NCI-H128 (cell line): ENCODE results near the gene STON2.
"Not testable (repeated sequence)": the region's sequence is repeated elsewhere in the genome, so short reads cannot be mapped to it uniquely, and the experiment has no call there.

Experiments
- DNase-seq: peaks from one replicate; lab custom pipeline; 2025; ENCODE audit not compliant: unreplicated experiment; lab: John Stamatoyannopoulos, UW

Gene STON2

DNA sequence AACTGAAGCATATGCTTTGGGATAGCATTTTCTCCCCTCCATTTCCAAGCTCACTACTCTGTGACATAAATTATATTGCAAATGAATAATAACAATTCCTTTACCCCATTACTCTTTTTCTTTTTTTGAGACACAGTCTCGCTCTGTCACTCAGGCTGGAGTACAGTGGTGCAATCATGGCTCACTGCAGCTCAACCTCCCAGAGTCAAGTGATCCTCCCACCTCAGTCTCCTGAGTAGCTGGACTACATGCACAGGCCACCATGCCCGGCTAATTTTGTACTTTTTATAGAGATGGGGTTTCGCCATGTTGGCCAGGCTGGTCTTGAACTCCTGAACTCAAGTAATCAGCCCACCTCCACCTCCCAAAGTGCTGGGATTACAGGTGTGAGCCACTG, 130.1 kb downstream of the STON2 start:
- no peak for DNase-seq

DNA sequence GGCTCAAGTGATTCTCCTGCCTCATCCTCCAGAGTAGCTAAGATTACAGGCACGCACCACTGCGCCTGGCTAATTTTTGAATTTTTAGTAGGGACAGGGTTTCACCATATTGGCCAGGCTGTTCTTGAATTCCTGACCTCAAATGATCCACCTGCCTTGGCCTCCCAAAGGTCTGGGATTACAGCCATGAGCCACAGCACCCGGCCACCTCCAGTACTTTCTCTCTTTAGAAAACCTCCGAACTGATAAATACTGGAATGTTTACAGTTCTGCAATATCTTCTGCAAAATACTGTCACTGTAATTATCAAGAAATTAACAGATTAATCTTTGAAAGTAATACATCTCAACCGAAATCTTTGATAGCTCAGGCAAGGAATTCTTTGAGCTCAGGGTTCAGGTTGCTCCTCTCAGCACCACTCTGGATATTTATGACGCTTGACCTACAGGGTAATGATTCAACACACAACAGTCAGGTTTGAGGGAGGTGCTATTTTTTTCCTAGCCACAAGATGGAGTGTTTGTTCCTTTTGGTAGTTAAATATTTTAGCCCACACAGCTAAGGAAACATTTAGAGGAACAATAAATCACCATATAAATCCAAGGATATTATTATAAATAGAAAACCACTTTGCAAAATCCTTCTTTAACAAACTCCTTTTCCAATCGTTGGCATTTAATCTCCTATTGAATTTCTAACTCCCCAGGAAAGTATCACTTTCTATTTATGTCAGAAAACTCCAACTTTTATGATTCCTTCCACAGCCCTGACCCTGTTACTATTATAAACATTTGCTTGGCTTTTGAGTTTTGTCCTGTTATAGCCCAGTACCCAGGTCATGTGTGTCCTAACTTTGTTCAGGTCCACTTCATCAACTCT, 130.8 kb downstream of the STON2 start:
- DNase-seq, result peak; percentile 64

DNA sequence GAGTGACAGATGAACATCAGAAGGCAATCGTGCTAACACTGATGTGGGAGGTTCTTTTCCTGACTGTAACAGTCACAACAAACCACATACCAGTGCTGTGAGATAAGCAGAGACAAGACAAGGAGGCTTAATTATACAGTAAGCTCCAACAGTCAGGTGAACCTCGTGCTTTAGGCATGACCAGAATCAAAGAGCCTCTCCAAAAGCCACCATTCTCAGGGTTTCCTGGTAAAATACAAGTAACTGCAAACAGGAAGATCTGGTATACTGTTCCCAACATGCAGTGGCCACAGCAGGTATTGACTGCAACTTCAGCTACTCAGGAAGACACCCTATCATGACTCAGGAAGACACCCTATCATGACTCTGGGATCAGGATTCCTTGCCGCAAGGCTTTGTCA, 132.1 kb downstream of the STON2 start:
- no peak for DNase-seq

DNA sequence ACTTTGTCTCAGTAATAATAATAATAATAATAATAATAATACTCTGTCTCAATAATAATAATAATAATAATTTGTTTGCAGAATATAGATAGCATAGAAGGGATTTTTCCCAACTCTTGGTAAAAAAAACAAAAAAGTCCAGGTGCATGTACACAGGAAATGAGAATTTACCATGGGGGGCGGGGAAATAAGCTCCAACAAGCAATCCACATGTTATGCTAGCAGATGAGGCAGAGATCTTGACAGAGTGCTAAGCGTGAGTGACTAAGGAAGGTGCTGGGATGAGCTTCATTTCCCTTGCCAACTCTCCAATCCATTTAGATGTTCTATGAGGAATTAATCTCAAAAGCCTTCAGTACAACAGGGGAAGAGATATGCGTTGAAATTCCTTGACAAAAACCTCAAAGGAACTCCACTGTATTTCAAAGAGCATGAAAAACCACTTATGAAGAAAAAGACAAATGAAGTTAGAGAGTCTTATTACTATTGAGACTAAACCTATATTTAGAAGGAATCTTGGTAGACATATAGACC, 134.4 kb downstream of the STON2 start:
- DNase-seq, result no peak

DNA sequence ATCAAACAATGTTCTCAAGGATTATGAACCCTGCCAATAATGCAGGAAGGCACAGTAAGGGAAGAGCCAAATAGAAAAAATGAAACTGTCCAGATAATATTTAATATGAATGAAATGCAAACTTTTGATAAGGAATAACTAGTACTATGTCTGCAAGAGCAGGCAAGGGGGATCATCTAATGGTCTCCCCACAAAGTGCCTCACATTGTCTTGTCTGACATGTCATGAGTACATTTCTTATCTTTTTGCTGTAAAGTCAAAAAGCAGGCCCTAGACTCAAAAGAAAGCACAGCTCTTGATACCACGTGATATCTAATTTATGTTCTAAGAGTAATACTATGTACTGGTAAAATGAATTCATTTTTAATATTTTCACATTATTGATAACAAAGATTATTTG, 135.5 kb downstream of the STON2 start:
- no peak for DNase-seq

DNA sequence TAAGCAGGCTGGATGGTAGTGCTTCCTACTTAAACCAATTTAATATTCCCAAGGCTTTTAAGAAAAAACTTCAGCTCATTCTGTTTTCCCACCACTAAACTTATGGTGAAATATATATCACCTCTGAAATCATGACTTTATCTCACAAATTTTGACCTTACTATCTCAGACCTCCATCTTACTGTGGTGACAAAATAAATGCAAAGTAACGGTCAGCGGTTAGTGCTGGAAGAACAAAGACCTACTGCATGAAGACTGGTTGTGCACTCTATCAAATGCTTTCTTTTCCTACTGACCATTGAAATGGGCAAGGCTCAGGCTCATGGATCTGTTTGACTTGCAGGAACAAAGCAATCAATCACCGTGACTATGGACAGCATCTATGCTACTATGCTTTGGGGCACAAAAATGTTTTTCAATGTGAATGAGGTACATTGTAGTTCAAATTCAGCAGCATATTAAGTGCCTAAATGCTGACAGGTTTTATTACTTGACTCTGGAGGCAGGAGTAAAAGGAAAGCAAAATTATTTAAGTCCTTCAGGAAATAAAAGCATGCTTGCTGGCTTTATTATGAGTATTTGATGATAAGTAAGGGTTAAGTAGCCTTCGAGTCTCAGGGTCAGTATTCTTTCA, 136.2 kb downstream of the STON2 start:
- no peak for DNase-seq

DNA sequence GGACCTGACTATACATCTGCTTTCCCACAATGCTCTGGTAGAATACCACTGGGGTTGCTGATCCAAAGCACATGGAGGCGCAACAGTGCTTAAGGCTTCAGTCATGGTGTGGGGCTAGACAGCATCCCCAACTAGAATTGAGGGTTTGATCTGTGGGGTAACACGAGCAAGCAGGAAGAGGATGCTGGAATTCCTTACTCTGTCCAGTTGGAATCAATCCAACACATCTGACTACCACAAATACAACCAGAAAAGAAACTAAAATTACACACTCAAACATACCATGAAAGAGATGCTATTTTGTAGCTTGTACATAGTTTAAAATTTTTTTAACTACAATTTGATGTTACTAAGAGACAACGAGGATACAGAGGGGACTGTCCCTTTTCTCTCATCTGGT, 138.9 kb downstream of the STON2 start:
- no peak for DNase-seq

DNA sequence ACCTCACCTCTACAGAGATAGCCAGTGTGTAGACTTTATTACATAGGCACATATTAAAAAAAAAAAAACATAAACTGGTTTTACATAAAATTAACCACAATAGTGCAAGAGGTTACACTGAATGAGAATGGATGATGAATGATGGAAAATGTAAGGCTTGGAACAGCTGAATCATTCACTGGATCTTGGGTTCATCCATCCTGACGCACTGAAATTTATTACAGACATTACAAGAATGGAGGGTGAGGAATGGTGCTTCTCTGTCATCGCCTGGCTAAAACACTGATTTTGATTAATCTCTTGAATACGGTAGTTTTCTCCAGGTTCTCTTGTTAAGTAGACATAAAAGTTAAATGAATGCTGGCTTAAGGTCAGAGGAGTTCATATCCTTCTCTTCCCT, 139.4 kb downstream of the STON2 start:
- DNase-seq, result no peak

DNA sequence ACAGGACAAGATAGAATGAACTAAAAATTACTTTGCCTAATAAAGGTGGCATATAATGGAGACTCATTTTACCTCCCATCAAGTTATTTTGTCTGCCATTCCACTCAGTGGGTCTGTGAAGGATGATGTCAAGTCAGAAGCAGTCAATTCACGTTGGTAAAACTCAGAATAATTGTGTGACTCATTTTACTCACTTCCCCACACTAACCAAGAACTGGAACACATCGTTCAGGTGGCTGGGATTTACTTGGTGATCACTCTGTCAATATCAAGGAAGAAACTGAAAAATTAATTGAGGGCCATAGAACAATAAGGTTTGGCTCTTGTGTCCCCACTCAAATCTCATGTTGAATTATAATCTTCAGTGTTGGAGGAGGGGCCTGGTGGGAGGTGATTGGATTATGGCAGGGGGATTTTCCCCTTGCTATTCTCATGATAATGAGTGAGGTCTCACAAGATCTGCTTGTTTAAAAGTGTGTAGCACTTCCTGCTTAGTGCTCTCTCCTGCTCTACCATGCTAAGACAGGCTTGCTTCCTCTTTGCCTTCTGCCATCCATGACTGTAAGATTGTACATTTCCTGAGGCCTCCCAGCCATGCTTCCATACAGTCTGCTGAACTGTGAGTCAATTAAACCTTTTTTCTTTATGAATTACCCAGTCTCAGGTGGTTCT, 143.7 kb downstream of the STON2 start:
- no peak for DNase-seq

DNA sequence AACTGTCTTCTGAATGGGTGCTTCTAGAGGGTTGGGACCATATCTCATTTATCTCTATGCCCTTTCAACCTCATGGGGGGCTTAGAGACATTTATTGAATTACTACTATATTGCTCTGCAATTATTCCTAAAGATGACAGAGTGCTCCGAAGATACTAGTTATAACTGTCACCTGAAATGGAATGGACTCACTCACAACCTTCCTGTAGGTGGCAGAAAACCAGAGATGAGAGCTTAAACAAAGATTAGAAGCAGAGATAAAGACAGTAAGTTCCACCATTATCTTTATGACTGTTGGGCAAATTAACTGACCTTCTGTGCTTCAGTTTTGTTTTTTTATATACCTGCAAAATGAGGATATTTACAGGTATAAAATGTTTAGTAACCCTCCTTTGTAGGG, 147.8 kb downstream of the STON2 start:
- no peak for DNase-seq

DNA sequence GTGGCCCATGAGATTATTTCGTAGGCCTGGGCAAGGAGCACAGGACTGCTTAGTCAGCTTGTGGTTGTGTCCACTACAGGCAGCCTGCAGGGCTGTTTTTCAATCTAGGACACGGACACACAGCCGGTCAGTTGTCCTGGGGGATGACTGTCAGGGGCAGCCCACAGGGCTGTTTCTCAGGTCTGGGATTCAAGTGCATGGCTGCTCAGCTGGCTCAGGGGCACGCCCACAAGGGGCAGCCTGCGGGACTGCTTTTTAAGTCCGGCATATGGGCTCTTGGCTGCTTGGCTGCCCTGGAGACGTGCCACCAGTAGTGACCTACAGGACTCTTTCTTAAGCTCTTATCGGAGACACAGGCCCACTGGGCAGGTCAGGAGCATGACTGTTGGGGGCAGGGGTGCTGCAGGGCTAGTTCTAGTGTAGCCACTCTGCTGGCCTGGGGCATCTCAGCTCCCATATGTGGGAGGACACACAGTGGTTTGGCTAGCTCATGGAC, 152.8 kb downstream of the STON2 start:
- no peak for DNase-seq

DNA sequence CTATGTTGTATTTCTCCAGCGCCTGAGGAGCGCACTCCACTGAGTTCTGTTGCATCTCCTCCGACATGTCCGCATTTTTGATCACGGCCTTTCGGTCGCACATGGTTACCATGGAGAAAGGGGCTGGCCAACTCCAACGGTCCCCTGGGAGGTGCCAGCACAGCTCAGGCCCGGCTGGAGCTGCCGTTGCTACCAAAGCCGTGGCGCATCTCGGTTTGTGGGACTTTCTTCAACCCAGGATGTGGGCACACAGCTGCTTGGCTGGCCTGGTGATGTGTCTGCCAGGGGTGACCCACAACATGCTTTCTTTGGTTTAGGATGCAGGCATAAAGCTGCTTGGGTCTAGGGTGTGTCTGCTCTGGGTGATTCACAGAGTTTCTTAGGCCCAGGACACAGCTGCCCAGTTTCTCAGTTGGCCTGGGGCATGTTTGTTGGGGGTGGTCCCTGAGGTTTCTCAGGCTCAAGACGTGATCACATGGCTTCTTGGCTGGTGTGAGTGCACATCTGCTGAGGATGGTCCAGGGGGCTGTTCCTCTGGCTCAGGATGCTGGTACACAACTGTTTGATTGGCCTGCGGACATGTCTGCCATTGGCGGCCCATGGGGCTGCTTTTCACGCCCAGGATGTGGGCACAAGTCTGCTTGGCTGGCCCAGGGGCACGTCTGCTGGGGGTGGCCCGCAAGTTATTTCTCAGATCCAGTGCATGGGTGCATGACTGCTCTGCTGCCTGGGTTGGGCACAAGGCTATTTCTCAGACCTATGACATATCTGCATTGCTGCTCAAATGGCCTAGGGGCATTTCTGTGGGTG, 153.5 kb downstream of the STON2 start:
- DNase-seq, result no peak

DNA sequence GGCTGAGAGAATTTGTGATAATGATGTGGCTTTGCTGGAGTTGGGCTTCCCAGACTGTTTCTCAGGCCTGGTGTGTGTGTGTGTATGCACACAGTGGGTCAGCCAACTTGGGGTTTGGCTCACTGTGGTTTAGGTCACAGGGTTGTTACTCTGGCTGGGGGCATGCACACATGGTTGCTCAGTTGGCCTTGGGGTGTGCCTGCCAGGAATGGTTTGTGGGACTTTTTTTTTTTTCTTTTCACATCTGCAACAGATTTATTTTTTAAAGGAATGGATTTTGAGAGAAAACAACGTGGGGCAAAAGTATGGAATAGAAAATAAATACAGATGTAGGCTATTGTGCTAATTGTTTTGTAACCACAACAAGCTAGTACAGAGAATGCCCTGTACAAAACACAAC, 154.4 kb downstream of the STON2 start:
- DNase-seq, result no peak

DNA sequence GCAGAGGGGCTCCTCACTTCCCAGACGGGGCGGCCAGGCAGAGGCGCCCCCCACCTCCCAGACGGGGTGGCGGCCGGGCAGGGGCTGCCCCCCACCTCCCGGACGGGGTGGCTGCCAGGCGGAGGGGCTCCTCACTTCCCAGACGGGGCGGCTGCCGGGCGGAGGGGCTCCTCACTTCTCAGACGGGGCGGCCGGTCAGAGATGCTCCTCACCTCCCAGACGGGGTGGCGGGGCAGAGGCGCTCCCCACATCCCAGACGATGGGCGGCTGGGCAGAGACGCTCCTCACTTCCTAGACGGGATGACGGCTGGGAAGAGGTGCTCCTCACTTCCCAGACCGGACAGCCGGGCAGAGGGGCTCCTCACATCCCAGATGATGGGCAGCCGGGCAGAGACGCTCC, 155.7 kb downstream of the STON2 start:
- DNase-seq, result not testable (repeated sequence)

DNA sequence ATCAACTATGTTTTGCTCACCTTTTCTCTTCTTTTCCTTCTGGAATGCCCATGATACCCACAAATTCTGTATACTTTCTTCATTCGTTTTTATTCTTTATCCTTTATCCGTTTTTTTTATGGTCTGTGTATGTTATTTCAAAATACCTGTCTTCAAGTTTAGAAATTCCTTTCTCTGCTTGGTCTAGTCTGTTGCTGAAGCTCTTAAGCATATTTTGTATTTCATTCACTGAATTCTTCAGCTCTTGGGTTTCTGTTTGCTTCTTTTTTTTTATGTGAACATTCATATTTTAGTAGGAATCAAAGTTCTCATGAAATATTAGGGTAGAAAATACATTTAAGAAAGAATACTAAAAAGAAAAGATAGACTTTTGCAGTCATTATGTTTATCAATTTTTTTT, 156.6 kb downstream of the STON2 start:
- no peak for DNase-seq

DNA sequence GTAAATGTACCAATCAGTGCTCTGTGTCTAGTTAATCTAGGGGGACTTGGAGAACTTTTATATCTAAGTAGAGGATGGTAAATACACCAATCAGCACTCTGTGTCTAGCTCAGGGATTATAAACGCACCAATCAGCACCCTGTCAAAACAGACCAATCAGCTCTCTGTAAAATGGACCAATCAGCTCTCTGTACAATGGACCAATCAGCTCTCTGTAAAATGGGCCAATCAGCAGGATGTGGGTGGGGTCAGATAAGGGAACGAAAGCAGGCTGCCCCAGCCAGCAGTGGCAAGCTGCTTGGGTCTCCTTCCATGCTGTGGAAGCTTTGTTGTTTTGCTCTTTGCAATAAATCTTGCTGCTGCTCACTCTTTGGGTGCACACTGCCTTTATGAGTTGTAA, 163.3 kb downstream of the STON2 start:
- DNase-seq, result not testable (repeated sequence)

DNA sequence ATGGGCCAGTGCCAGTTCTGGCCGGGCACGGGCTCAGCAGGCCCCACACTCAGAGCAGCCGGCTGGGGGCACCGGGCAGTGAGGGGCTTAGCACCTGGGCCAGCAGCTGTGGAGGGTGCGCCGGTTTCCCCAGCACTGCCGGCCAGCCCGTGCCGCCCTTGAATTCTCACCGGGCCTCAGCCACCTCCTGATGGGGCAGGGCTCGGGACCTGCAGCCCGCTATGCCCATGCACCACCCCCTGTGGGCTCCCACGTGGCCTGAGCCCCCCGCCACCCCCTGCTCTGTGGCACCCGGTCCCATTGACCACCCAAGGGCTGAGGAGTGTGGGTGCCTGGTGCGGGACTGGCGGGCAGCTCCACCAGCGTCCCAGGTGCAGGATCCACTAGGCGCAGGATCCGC, 164.0 kb downstream of the STON2 start:
- no peak for DNase-seq

DNA sequence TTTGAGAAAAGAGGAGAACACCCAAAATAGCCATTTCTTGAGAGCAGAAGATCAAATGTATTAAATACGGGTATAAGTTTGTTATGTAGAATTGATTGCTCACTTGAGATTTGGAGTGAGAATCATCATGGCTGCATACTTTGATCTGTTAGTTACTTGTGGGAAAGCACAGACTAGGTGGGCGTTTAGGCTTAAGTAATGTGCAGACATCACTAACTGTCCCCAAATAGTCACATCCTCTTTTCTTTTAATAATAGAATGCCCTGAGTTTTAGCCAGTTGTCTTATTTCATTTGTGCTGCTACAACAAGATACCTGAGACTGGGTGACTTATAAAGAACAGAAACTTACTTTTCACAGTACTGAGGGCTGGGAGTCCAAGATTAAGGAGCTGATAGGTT, 165.0 kb downstream of the STON2 start:
- DNase-seq, result no peak

DNA sequence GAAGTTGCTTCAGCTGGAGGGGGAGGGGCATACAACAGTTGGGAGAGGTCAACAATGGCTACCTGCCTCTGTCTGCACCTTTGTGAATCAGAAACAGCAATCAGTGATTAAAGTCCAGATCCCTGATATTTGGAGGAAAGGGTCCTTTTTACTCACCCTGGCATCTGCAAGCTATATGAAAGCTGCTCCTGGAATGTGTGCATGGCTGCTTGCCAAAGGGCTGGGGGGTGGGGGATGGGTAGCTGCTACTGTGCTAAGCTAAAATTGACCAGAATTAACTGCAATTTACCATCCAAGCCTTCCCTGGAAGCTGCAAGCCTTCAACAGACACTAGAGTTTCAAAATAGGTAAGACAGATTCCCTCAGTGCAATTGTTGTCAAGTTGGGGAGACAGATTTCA, 165.8 kb downstream of the STON2 start:
- DNase-seq, result no peak

DNA sequence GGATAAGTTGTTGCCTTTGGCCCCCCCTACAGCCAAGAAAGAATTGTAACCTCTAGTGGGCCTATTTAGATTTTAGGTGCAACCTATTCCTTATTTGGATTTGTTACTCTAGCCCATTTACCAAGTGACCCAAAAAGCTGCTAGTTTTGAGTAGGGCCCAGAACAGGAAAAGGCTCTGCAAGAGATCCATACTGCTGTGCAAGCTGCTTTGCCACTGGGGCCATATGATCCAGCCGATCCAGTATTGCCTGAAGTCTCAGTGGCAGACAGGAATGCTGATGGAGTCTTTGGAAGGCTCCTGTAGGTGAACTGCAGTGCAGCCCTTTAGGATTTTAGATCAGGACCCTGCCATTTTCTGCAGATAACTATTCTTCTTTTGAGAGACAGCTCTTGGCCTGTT, 166.5 kb downstream of the STON2 start:
- DNase-seq, result no peak

DNA sequence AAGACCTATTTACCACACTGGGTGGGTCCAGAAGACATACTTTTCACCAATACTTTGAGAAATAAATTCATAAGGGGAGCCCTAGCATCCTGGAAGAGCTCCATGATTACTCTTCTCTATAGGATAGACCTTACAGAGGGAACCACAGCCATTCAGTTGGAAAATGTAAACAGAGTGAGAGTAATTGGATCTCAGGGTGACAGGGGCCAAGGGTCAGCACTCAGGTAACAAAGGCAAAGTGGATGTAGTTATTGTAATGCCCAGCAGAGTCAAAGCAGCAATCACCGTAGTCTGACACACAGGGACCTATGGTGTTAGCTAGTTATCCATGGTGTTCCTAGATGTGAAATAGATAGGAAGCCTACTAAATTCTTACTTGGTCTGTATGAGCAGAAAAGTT, 168.6 kb downstream of the STON2 start:
- DNase-seq, result no peak
